Measurements from ENCODE around the gene MUC20. TPM values are rescaled to one million over a fixed set of nuclear protein-coding genes. Genes with fewer than 3 reads are reported as not detected.
"Not testable (repeated sequence)": the region's sequence is repeated elsewhere in the genome, so short reads cannot be mapped to it uniquely, and the experiment has no call there.

Gene MUC20
- 10 to 100 TPM in 3 of 4 donors, 1 to 10 TPM in 1; 2.7 to 42.1 (median 23.0) TPM for polyA plus RNA-seq (ENCODE audit: insufficient read length in 4 of 4)

GRCh38 chr3:195720831-195721506, at the start of gene MUC20:
Gene MUC20, plus strand, starts transcription at chr3:195720978. Its CDS starts 30 bp downstream, at chr3:195721008.
- peak in 2 of 4 donors; percentile 18 to 24 for DNase-seq (ENCODE audit: low read depth in 4 of 4, low spot score in 3 of 4)

- not testable (repeated sequence) for DNase-seq (ENCODE audit: low read depth in 4 of 4, low spot score in 3 of 4)
Measured at GRCh38 chr3:195671283-195671682, 49.5 kb upstream of the MUC20 start.

GRCh38 chr3:195673711-195674110, 47.1 kb upstream of the MUC20 start:
- DNase-seq (ENCODE audit: low read depth in 4 of 4, low spot score in 3 of 4), result not testable (repeated sequence)

- DNase-seq (ENCODE audit: low read depth in 4 of 4, low spot score in 3 of 4), result not testable (repeated sequence)
Measured at GRCh38 chr3:195678391-195679015, 42.3 kb upstream of the MUC20 start.

GRCh38 chr3:195680690-195681089, 40.1 kb upstream of the MUC20 start:
- not testable (repeated sequence) for DNase-seq (ENCODE audit: low read depth in 4 of 4, low spot score in 3 of 4)

GRCh38 chr3:195681458-195682103, 39.2 kb upstream of the MUC20 start:
- not testable (repeated sequence) for DNase-seq (ENCODE audit: low read depth in 4 of 4, low spot score in 3 of 4)

- not testable (repeated sequence) for DNase-seq (ENCODE audit: low read depth in 4 of 4, low spot score in 3 of 4)
Measured at GRCh38 chr3:195682104-195682742, 38.6 kb upstream of the MUC20 start.

- not testable (repeated sequence) for DNase-seq (ENCODE audit: low read depth in 4 of 4, low spot score in 3 of 4)
Measured at GRCh38 chr3:195683722-195684526, 36.9 kb upstream of the MUC20 start.

- DNase-seq (ENCODE audit: low read depth in 4 of 4, low spot score in 3 of 4), result not testable (repeated sequence)
Measured at GRCh38 chr3:195684527-195685257, 36.1 kb upstream of the MUC20 start.

- not testable (repeated sequence) for DNase-seq (ENCODE audit: low read depth in 4 of 4, low spot score in 3 of 4)
Measured at GRCh38 chr3:195686537-195687208, 34.1 kb upstream of the MUC20 start.

GRCh38 chr3:195687209-195687760, 33.5 kb upstream of the MUC20 start:
- DNase-seq (ENCODE audit: low read depth in 4 of 4, low spot score in 3 of 4), result not testable (repeated sequence)

GRCh38 chr3:195688471-195689183, 32.2 kb upstream of the MUC20 start:
- DNase-seq (ENCODE audit: low read depth in 4 of 4, low spot score in 3 of 4), result not testable (repeated sequence)

- not testable (repeated sequence) for DNase-seq (ENCODE audit: low read depth in 4 of 4, low spot score in 3 of 4)
Measured at GRCh38 chr3:195689184-195690070, 31.4 kb upstream of the MUC20 start.

- DNase-seq (ENCODE audit: low read depth in 4 of 4, low spot score in 3 of 4), result no peak
Measured at GRCh38 chr3:195690951-195691350, 29.8 kb upstream of the MUC20 start.

- DNase-seq (ENCODE audit: low read depth in 4 of 4, low spot score in 3 of 4), result not testable (repeated sequence)
Measured at GRCh38 chr3:195691596-195692353, 29.0 kb upstream of the MUC20 start.

GRCh38 chr3:195692354-195692685, 28.5 kb upstream of the MUC20 start:
- no peak for DNase-seq (ENCODE audit: low read depth in 4 of 4, low spot score in 3 of 4)
